Measurements from ENCODE around the gene OPN3.

The OPN3 gene

DNA sequence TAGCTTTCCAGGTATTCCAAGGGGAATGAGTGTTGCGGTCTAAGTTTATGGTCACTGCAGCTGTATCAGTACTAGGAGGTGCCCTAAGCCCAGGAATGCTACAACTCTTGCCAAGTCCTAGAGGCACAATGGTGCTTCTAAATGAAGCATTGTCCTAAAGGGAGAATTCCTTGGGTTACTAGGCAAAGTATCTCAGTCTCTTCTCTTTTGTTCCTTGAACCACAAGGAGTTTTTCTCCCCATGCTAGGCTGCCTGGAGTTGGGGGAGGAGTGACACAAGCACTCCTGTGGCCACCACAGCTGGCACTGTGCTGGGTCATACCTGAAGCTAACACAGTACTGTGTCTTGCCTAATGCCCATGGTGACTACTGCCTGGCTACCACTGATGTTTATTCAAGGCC, 57.2 kb downstream of the OPN3 start:
- H3K27me3 ChIP-seq (ENCODE audit: low read depth): no peaks in the 10 kb centered on the region
- no peak overlapping the region for H3K4me3 ChIP-seq
- DNase-seq (ENCODE audit: low spot score in 2 of 2): no peak
- in situ Hi-C loops (cut with MboI; ENCODE audit: low sequenced_read_pairs): no loop called here
- no peaks in the 10 kb centered on the region for H3K9me3 ChIP-seq
- H3K4me1 ChIP-seq: no peaks in the 10 kb centered on the region
- no peaks in the 10 kb centered on the region for H3K36me3 ChIP-seq (replicated peaks)

DNA sequence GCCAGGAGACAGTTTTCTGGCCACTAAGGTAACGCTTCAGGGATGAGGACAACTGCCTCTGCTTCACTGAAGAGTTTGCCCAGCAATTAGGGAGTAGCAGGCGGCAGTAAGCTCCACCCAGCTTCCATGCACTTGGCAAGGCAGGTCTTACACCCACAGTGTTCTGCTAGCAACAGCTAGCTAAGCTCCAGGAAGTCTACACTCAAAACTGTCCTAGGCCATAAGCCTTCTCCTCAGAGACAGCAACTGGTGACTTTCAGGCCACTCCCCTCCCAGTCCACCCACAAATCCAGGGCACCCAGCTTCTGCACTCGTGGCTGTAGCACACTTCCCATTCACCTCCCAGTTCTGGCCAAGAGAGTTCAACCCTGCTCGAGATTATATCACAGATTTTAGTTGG, 60.7 kb downstream of the OPN3 start:
- Histone ChIP-seq H3K27me3 (ENCODE audit: low read depth) (0 out of 2 replicates have a peak, but pooled peaks cover 3% of the 10 kb centered on the region), H3K4me3 (no peak overlapping the region), H3K36me3 (replicated peaks) (no peaks in the 10 kb centered on the region), H3K9me3 (no peaks in the 10 kb centered on the region), H3K4me1 (no peaks in the 10 kb centered on the region)
- DNase-seq (ENCODE audit: low spot score in 2 of 2): no peak
- in situ Hi-C loops (cut with MboI; ENCODE audit: low sequenced_read_pairs): no loop called here

DNA sequence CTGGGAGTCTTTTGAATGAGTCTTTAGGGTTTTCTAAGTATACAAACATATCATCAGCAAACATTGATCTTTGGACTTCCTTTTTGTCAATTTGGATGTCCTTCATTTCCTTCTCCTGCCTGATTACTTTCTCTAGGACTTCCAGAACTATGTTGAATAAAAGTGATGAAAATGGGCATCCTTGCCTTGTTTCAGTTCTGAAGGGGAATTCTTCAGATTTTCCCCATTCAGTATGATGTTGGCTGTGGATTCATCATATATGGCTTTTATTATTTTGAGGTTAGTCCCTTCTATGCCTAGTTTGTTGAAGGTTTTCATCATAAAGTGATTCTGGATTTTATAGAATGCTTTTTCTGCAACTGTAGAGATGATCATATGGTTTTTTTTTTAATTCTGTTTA, 66.0 kb downstream of the OPN3 start:
- in situ Hi-C loops (cut with MboI; ENCODE audit: low sequenced_read_pairs): no loop called here
- H3K27me3 ChIP-seq (ENCODE audit: low read depth): 0 out of 2 replicates have a peak, but pooled peaks cover 3% of the 10 kb centered on the region

DNA sequence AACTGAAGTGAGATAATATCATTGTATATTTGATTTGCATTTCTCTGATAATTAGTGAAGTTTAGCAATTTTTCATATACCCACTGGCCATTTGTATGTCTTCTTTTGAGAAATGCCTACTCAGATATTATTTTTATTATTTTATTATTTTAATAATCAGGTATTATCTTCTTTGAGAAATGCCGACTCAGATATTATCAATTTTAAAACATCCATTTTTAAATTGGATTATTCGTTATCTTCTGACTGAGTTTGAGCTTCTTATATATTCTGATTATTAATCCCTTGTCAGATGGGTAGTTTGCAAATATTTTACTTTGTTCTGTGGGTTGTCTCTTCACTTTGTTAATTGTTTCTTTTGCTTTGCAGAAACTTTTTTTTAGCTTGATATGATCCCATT, 70.3 kb downstream of the OPN3 start:
- no peaks in the 10 kb centered on the region for H3K36me3 ChIP-seq (replicated peaks)

More for the DNA sequence above, 66.0 kb downstream of the OPN3 start:
- H3K9me3 ChIP-seq: no peaks in the 10 kb centered on the region
- no peak overlapping the region for H3K4me3 ChIP-seq
- no peaks in the 10 kb centered on the region for H3K36me3 ChIP-seq (replicated peaks)
- DNase-seq (ENCODE audit: low spot score in 2 of 2): no peak
- H3K4me1 ChIP-seq: no peaks in the 10 kb centered on the region

DNA sequence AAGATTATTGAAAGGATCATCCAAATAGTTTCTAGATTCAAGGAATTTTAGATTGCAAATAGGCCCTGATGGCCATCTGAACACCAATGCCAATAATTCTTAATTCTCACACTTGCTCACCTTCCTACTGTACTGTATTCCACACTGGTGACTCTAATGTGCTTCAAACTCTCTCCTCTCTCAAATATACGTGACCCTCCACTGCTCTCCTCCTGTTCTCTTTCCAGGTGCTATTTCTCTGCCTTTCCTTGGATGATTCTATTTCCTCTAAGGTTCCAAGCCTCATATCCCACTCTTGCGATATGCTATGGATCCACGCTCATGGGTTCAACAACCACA, 79.4 kb downstream of the OPN3 start:
- no peak overlapping the region for H3K4me3 ChIP-seq
- in situ Hi-C loops (cut with MboI; ENCODE audit: low sequenced_read_pairs): no loop called here
- H3K9me3 ChIP-seq: no peaks in the 10 kb centered on the region
- no peak for DNase-seq (ENCODE audit: low spot score in 2 of 2)
- no peaks in the 10 kb centered on the region; the same call in 1 of the 2 replicates for H3K27me3 ChIP-seq (ENCODE audit: low read depth)
- no peaks in the 10 kb centered on the region for H3K4me1 ChIP-seq
- no peaks in the 10 kb centered on the region for H3K36me3 ChIP-seq (replicated peaks)

More for the DNA sequence above, 70.3 kb downstream of the OPN3 start:
- Histone ChIP-seq H3K4me1 (no peaks in the 10 kb centered on the region), H3K9me3 (no peaks in the 10 kb centered on the region), H3K27me3 (ENCODE audit: low read depth) (no peaks in the 10 kb centered on the region), H3K4me3 (no peak overlapping the region)
- in situ Hi-C loops (cut with MboI; ENCODE audit: low sequenced_read_pairs): no loop called here
- DNase-seq (ENCODE audit: low spot score in 2 of 2): no peak

DNA sequence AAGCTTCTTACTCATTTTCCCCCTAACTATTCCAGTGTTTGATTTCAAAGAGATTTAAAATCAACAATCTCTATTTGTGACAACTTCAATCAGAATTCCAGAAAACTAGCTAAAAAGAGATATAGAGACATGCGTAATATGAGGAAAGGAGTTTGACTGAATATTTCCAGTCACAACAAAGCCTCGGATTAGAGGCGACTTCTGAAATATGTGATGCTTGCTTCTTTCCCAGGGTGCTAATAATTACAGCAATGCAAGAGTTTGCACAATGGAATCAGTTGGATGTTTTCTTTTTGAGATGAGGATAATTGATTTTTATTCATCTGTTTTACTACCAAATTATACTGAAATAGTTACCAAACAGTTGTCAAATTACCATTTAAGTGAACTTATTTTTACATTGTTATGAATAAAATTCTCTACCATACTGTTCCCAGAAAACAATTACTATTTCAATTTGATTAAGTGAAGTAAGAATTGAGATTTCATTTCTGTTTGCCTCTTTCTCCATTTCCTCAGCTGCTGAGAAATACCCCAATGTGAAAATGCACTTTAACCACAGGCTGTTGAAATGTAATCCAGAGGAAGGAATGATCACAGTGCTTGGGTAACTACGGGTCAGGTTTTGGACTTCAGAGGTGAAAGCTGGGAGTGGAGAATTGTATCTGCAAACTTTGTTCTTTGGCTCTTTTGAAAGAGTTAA, 79.9 kb downstream of the OPN3 start:
- in situ Hi-C loops (cut with MboI; ENCODE audit: low sequenced_read_pairs): no loop called here

DNA sequence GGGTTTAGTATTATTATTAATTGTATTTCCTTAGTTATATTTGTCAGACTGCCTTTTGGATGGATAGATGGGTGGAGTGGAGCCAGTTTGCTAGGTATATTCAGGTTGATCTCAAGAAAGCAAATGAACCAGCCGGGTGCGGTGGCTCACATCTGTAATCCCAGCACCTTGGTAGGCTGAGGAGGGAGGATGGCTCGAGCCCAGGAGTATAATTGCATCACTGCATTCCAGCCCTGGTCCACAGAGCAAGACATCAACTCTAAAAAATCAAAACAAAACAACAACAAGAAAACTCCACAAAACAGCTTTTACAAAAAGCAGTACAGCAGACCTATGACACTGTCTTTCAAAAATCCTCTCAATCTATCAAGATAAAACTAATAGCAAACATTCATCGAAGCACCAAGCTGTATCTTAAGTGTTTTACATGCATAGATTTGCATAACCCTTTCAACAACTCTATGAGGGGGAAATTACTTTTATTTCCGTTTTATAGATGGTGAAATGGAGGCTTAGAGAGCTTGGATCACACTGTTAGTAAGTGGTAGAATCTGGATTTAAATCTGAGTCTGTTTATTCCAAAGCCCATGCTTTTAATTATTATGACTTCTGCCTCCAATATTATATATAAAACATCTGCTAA, 82.5 kb downstream of the OPN3 start:
- Histone ChIP-seq H3K36me3 (replicated peaks) (no peaks in the 10 kb centered on the region), H3K4me1 (no peaks in the 10 kb centered on the region), H3K4me3 (no peak overlapping the region), H3K27me3 (ENCODE audit: low read depth) (no peaks in the 10 kb centered on the region; the same call in 1 of the 2 replicates), H3K9me3 (no peaks in the 10 kb centered on the region)
- no peak for DNase-seq (ENCODE audit: low spot score in 2 of 2)
- in situ Hi-C loops (cut with MboI; ENCODE audit: low sequenced_read_pairs): no loop called here

More for the DNA sequence above, 79.9 kb downstream of the OPN3 start:
- Histone ChIP-seq H3K36me3 (replicated peaks) (no peaks in the 10 kb centered on the region), H3K4me1 (no peaks in the 10 kb centered on the region), H3K27me3 (ENCODE audit: low read depth) (no peaks in the 10 kb centered on the region; the same call in 1 of the 2 replicates), H3K9me3 (no peaks in the 10 kb centered on the region), H3K4me3 (no peak overlapping the region)
- DNase-seq (ENCODE audit: low spot score in 2 of 2): no peak

DNA sequence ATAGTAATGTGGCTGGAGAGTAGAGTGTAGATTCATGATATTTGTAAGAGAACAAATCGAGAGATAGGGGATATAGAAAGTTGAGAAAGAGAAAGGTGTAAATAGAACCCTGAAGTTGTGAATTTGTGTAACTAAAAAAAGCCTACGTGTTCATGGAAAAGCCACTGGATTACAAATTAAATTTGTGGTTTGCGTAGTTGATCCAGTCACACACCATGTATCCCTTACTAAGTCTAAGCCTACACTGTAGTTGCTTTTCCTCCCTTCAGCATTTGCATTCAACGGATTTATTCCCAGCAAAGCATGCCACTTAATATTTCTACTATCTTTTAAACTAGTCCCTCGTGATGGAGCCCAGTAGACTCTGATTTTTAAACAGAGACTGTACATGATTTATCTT, 83.1 kb downstream of the OPN3 start:
- no peaks in the 10 kb centered on the region; the same call in 1 of the 2 replicates for H3K27me3 ChIP-seq (ENCODE audit: low read depth)
- H3K9me3 ChIP-seq: no peaks in the 10 kb centered on the region
- H3K36me3 ChIP-seq (replicated peaks): no peaks in the 10 kb centered on the region
- H3K4me3 ChIP-seq: no peak overlapping the region
- in situ Hi-C loops (cut with MboI; ENCODE audit: low sequenced_read_pairs): no loop called here
- H3K4me1 ChIP-seq: no peaks in the 10 kb centered on the region
- DNase-seq (ENCODE audit: low spot score in 2 of 2): no peak

DNA sequence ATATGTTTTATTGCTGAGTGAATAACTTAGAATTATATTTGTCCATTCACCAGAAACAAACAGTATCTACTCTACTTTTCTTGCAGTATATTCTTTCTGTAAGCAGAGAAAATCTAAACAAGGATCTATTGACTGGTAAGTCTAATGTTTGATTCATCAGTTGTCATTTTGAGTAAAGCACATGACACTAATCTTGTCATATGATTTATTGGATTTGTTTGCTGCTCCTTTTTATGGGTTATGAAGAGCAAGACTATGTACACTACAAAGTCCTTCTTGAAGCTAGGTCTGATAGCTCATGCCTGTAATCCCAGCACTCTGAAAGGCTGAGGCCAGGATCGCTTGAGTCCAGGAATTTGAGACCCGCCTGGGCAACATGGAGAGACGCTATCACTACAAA, 84.6 kb downstream of the OPN3 start:
- H3K4me3 ChIP-seq: no peak overlapping the region
- no peaks in the 10 kb centered on the region for H3K27me3 ChIP-seq (ENCODE audit: low read depth)
- H3K4me1 ChIP-seq: no peaks in the 10 kb centered on the region
- H3K9me3 ChIP-seq: no peaks in the 10 kb centered on the region
- in situ Hi-C loops (cut with MboI; ENCODE audit: low sequenced_read_pairs): no loop called here
- no peaks in the 10 kb centered on the region for H3K36me3 ChIP-seq (replicated peaks)
- no peak for DNase-seq (ENCODE audit: low spot score in 2 of 2)

DNA sequence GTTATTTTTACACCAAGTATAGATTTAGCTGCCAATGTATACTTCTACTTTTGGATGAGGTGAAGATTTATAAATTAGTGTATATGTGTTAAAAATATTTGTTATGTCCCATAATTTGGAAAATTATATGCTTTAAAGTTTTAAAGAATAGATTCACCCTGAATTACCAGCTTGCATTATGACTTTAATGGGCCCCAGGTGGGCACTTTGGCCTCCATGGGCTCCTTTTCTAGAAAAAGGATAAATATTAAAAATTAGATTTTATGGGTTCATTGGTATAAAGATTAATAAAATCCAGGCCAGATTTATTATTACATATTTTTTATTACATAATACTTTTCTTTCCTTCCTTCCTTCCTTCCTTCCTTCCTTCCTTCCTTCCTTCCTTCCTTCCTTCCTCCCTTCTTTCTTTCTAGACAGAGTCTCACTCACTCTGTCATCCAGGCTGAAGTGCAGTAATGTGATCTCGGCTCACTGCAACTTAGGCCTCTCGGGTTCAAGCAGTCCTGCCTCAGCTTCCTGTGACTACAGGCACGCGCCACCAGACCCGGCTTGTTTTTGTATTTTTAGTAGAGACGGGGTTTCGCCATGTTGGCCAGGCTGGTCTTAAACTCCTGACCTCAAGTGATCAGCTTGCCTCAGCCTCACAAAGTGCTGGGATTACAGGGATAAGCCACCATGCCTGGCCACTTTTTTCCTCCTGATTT, 86.1 kb downstream of the OPN3 start:
- no peaks in the 10 kb centered on the region for H3K9me3 ChIP-seq
- H3K4me1 ChIP-seq: no peaks in the 10 kb centered on the region
- H3K4me3 ChIP-seq: no peak overlapping the region
- DNase-seq (ENCODE audit: low spot score in 2 of 2): no peak
- H3K36me3 ChIP-seq (replicated peaks): no peaks in the 10 kb centered on the region
- in situ Hi-C loops (cut with MboI; ENCODE audit: low sequenced_read_pairs): no loop called here
- H3K27me3 ChIP-seq (ENCODE audit: low read depth): no peaks in the 10 kb centered on the region

DNA sequence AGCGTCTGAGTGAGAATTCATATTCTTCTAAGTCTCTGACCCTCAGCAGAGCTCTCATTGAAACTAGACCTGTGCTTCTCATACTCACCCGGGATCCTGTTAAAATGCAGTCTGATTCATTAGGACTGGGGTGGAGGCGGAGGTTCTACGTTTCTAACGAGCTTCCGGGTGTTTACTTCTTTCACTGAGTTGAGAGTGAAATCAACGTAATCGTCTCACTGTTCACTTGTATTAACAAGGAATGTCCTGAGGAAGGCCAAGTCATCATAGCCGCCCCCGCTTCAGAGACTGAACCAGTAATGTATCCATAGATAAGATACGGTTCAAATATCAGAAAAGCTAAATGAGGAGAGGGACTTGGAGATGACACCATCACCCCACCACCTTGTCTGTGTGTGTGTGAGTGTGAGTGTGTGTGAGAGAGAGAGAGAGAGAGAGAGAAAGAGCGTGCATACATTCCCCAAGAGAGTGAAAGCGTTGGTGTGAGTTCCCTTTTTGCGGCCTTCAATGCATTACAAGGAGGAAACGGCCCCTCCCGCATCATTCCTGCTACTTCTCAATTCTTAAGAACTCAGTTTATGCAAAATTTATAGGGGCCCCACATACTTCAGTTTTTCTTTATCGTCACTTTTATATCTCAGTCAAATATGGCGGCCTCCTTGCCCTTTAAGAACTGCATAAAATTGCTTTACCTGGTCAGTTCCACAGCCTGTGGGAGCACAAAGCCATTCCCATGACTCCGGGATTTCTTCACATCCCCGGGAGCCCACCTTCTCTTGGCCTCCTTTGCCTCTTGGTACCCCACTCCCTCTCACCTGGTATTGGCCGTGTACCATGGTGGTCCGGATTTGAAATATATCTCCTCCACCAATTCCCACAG, 88.2 kb downstream of the OPN3 start:
- in situ Hi-C loops (cut with MboI; ENCODE audit: low sequenced_read_pairs): no loop called here
- DNase-seq (ENCODE audit: low spot score in 2 of 2): no peak
- no peaks in the 10 kb centered on the region for H3K4me1 ChIP-seq
- no peak overlapping the region for H3K4me3 ChIP-seq
- no peaks in the 10 kb centered on the region for H3K27me3 ChIP-seq (ENCODE audit: low read depth)
- no peaks in the 10 kb centered on the region for H3K36me3 ChIP-seq (replicated peaks)
- H3K9me3 ChIP-seq: no peaks in the 10 kb centered on the region

DNA sequence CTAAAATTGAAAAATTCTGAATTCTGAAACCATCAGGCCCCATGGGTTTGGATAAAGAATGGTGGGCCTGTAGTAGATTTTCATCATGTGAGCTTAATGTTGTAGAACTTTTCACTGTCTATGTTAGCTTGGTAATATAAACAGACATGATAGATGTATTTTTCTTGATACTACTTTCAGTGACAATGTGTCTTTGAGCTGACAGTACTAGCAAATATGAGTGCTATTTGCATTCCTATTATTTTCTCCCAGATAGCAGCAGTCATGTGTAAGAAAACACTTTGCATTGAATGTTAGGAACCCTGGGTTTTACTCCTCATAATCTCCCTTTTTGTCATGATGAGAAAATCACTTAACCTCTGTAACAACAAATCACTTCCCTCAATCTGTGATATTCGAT, 89.9 kb downstream of the OPN3 start:
- Histone ChIP-seq H3K9me3 (no peaks in the 10 kb centered on the region), H3K4me1 (no peaks in the 10 kb centered on the region), H3K4me3 (no peak overlapping the region), H3K36me3 (replicated peaks) (no peaks in the 10 kb centered on the region), H3K27me3 (ENCODE audit: low read depth) (no peaks in the 10 kb centered on the region; the same call in 1 of the 2 replicates)
- in situ Hi-C loops (cut with MboI; ENCODE audit: low sequenced_read_pairs): no loop called here
- DNase-seq (ENCODE audit: low spot score in 2 of 2): no peak

DNA sequence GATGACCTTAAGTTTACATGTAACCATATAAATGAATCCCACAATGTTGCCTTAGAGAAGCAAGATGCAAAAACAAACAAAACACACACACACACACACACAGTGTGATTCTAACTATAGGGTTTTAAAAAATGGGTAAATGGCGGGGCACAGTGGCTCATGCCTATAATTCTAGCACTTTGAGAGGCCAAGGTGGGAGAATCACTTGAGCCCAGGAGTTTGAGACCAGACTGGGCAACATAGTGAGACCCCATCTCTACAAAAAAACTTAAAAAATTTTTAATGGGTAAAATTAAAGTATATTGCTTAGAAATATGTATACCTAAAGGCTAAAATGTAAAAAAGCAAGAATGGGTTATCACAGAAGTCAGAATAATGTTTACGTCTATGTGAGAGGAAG, 92.2 kb downstream of the OPN3 start:
- Histone ChIP-seq H3K36me3 (replicated peaks) (no peaks in the 10 kb centered on the region), H3K4me1 (no peaks in the 10 kb centered on the region), H3K9me3 (no peaks in the 10 kb centered on the region), H3K27me3 (ENCODE audit: low read depth) (no peaks in the 10 kb centered on the region; the same call in 1 of the 2 replicates), H3K4me3 (no peak overlapping the region)
- in situ Hi-C loops (cut with MboI; ENCODE audit: low sequenced_read_pairs): loop anchor here (25.0 kb wide), 1 partner anchor 439 kb away; the partner anchor contains the start of gene MAP1LC3C
- no peak for DNase-seq (ENCODE audit: low spot score in 2 of 2)

Measured in HAP-1 (cell line).